Gastrocnemius medialis (tissue), 4 donors: ENCODE results near the gene KATNAL1. TPM values are rescaled to one million over a fixed set of nuclear protein-coding genes. Genes with fewer than 3 reads are reported as not detected.

Experiments
- ATAC-seq, 2 donors: fragments of 150-250 bp; one replicate each; pipeline ENCODE4 v1.9.1; 2016
- DNase-seq, 2 donors: peaks; one replicate each; pipeline ENCODE4 v3.0.0-alpha.2; 2019
- H3K27ac ChIP-seq, 4 donors: fragments of 200-600 bp; sonication (generic); 1 replicate in 1 of 4; 2 replicates in 3 of 4; pipeline ENCODE4 v1.5.1; 2016 to 2018; ENCODE audit warnings: mild to moderate bottlenecking in 2 of 4, moderate library complexity in 1 of 4
- H3K27me3 ChIP-seq, 3 donors: fragments of 200-600 bp; sonication (generic) in 2 of 3; 1 replicate in 1 of 3; 2 replicates in 2 of 3; pipeline versions ENCODE4 v1.5.1 to v1.6.0; 2016 to 2019; ENCODE audit warnings: mild to moderate bottlenecking in 1 of 3, moderate library complexity in 1 of 3
- H3K36me3 ChIP-seq, 2 donors: fragments of 200-600 bp; sonication (generic) in 1 of 2; one replicate each; pipeline ENCODE4 v1.5.1; 2017 to 2018
- H3K4me1 ChIP-seq, 2 donors: fragments of 200-600 bp; sonication (generic) in 1 of 2; one replicate each; pipeline ENCODE4 v1.5.1; 2016 to 2017; ENCODE audit warnings: mild to moderate bottlenecking in 2 of 2
- H3K4me3 ChIP-seq, 4 donors: fragments of 200-600 bp; sonication (generic) in 3 of 4; 1 replicate in 1 of 4; 2 replicates in 3 of 4; pipeline ENCODE4 v1.5.1; 2016 to 2019; ENCODE audit warnings: mild to moderate bottlenecking in 2 of 4
- H3K9me3 ChIP-seq, 3 donors: fragments of 200-600 bp; sonication (generic) in 2 of 3; 1 replicate in 1 of 3; 2 replicates in 2 of 3; pipeline ENCODE4 v1.5.1; 2016 to 2019
- POLR2A ChIP-seq, 2 donors: fragments of 450-650 bp; IDR thresholded peaks; one replicate each; pipeline ENCODE4 v1.6.1; 2017; ENCODE audit warnings: antibody characterized with exemption in 2 of 2, mild to moderate bottlenecking in 2 of 2, moderate library complexity in 2 of 2
- in situ Hi-C, 4 donors: fragments of 200-750 bp; cut with MboI; loops; one replicate each; pipeline versions ENCODE4 v1.15.0 to v1.8.0; 2017; ENCODE audit warnings: low sequenced_read_pairs in 4 of 4
- intact Hi-C: fragments of 100-400 bp; cut with DNase I; formaldehyde crosslinking; loops from one replicate; pipeline ENCODE4 v1.15.1; 2023; ENCODE audit warnings: low total_unique reads
- total RNA-seq, 4 donors: library from RNA; depleted of rRNA; stranded (reverse); fragments of >200 nt; gene quantifications; one replicate each; pipeline versions ENCODE4 v1.1.0 to v1.2.3, GENCODE V29; 2016
- TF ChIP-seq, protein P1 (sequence below), 5 experiments: fragments of 450-650 bp in 3 of 5; fragments of 200-600 bp in 2 of 5; sonication (generic) in 2 of 5; IDR thresholded peaks in 4 of 5; conservative IDR thresholded peaks in 1 of 5; 1 replicate in 4 of 5; 2 replicates in 1 of 5; pipeline ENCODE4 v1.5.1; 2016 to 2019; ENCODE audit warnings: antibody characterized with exemption in 5 of 5, mild to moderate bottlenecking in 3 of 5, moderate library complexity in 3 of 5

Gene KATNAL1
- total RNA-seq, 4 donors from 2014 or later = 10.2 to 18.9 (median 12.1) TPM

DNA sequence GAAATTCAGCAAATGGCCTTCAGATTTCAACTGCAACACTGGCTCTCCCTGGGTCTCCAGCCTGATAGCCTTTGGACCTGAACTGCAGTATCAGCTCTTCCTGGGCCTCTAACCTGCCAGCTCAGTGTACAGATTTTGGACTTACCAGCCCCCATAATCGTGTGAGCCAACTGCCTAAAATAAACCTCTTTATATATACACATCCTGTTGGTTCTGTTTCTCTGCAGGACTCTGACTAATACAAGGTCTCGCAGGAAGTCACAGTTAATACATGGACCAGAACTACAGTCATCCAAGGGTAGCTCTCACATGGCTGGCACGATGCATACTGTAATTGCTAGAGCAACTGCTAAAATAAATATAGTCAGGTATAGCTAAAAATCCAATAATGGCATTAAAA, 85.1 kb downstream of the KATNAL1 start:
- DNase-seq = no peak
- no peaks in the 10 kb centered on the region for H3K4me1 ChIP-seq
- in situ Hi-C loops (no loop called here), intact Hi-C loops (no loop called here)
- H3K36me3 ChIP-seq = peaks cover 2 to 29% of the 10 kb centered on the region in 2 donors
- H3K9me3 ChIP-seq = no peaks in the 10 kb centered on the region
- H3K27me3 ChIP-seq = no peaks in the 10 kb centered on the region
- no peak overlapping the region for H3K4me3 ChIP-seq
- TF ChIP-seq POLR2A (IDR thresholded peaks at IDR 0.05) = no peak
- TF ChIP-seq, protein P1, sequence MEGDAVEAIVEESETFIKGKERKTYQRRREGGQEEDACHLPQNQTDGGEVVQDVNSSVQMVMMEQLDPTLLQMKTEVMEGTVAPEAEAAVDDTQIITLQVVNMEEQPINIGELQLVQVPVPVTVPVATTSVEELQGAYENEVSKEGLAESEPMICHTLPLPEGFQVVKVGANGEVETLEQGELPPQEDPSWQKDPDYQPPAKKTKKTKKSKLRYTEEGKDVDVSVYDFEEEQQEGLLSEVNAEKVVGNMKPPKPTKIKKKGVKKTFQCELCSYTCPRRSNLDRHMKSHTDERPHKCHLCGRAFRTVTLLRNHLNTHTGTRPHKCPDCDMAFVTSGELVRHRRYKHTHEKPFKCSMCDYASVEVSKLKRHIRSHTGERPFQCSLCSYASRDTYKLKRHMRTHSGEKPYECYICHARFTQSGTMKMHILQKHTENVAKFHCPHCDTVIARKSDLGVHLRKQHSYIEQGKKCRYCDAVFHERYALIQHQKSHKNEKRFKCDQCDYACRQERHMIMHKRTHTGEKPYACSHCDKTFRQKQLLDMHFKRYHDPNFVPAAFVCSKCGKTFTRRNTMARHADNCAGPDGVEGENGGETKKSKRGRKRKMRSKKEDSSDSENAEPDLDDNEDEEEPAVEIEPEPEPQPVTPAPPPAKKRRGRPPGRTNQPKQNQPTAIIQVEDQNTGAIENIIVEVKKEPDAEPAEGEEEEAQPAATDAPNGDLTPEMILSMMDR (IDR thresholded peaks at IDR 0.05 in 4 of 5, conservative IDR thresholded peaks at IDR 0.05 in 1 of 5) = no peak
- H3K27ac ChIP-seq = no peak overlapping the region
- ATAC-seq = no peak

DNA sequence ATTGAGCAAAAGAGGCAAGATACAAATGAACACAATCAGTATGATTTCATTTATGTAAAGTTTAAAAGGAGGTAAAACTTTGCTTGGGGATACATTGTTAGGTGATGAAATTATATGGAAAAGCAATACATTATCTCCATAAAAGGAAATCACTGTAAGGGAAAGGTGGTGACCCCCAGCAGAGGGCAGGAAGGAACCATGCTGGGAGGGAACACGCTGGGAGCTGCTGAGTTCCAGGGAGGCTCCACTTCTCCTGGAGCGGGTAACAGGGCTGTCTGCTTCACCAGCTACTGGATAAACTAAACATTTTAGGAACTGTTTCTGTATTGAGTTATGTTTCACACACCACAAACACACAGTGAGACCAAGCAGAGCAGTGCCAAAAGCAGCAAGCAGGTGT, 91.2 kb downstream of the KATNAL1 start:
- in situ Hi-C loops (no loop called here), intact Hi-C loops (no loop called here)
- Histone ChIP-seq H3K9me3 (no peaks in the 10 kb centered on the region), H3K27ac (no peak overlapping the region), H3K4me1 (no peaks in the 10 kb centered on the region), H3K27me3 (no peaks in the 10 kb centered on the region), H3K4me3 (no peak overlapping the region), H3K36me3 (no peaks in the 10 kb centered on the region)
- DNase-seq (no peak), ATAC-seq (no peak)
- TF ChIP-seq POLR2A (IDR thresholded peaks at IDR 0.05) = no peak
- TF ChIP-seq, protein P1 (IDR thresholded peaks at IDR 0.05 in 4 of 5, conservative IDR thresholded peaks at IDR 0.05 in 1 of 5) = no peak

DNA sequence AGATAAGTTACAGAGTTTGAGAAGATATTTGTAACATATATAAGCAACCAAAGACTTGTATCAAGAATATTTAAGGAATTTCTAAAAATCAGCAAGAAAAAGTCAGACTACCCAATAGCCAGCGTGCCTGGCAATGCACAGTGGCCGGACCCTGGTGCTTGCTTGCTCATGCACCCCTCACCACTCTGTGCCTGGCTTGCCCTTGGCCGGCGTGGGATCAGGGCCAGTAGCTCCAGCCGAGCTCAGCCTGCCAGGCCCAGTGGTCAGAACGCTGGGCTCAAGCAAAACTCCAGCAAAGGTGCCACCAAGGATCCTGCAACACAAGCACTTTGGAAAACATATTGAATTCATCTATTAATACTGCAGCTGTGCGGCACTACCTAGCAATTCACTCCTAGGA, 95.1 kb downstream of the KATNAL1 start:
- Histone ChIP-seq H3K4me3 (no peak overlapping the region), H3K27ac (no peak overlapping the region), H3K27me3 (no peaks in the 10 kb centered on the region), H3K36me3 (peaks cover 0 to 8% of the 10 kb centered on the region in 2 donors), H3K4me1 (no peaks in the 10 kb centered on the region), H3K9me3 (no peaks in the 10 kb centered on the region)
- DNase-seq (no peak), ATAC-seq (no peak)
- TF ChIP-seq POLR2A (IDR thresholded peaks at IDR 0.05) = no peak
- TF ChIP-seq, protein P1 (IDR thresholded peaks at IDR 0.05 in 4 of 5, conservative IDR thresholded peaks at IDR 0.05 in 1 of 5) = no peak
- in situ Hi-C loops (no loop called here), intact Hi-C loops (no loop called here)

DNA sequence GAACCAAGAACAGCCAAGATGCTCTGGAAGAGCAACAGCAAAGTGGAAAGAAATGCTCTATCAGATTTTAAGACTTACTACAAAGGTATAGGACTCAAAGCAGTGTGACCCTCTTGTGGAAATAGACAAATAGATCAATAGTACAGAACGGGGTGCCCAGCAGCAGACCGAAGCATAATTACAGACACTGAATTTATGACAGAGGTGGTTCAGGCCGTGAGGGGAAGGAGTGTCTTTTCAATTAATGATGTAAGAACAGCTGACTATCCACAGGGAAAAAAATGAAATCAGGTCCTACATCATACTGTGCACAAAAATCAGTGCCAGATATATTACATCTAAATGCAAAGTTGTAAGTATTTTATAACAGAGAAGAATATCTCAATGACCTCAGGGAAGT, 95.6 kb downstream of the KATNAL1 start:
- Histone ChIP-seq H3K9me3 (no peaks in the 10 kb centered on the region), H3K4me1 (no peaks in the 10 kb centered on the region), H3K36me3 (peaks cover 0 to 8% of the 10 kb centered on the region in 2 donors), H3K27me3 (no peaks in the 10 kb centered on the region), H3K4me3 (no peak overlapping the region), H3K27ac (no peak overlapping the region)
- intact Hi-C loops = no loop called here
- ATAC-seq (no peak), DNase-seq (no peak)
- no peak for TF ChIP-seq POLR2A (IDR thresholded peaks at IDR 0.05)
- TF ChIP-seq, protein P1 (IDR thresholded peaks at IDR 0.05 in 4 of 5, conservative IDR thresholded peaks at IDR 0.05 in 1 of 5) = no peak
- in situ Hi-C loops = no loop called here

DNA sequence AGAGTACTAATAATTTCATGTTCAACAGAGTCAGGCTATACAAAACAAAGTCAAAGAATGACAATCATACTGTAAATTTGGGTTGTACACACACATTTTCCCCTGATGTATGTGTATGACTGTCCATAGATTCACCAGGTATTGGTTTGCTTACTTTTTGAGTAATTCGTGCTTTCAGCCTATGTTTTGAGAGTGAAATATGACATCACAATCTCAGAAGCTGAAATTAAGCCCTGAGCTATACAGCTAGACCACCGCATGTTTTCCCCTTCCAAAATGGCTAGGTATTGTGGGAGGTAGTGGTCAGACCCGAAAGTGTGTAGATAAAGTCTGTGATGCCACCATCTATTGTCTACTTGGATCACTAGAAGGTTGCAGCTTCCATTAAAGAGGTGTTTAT, 102.8 kb downstream of the KATNAL1 start:
- in situ Hi-C loops (no loop called here), intact Hi-C loops (no loop called here)
- H3K27me3 ChIP-seq = no peaks in the 10 kb centered on the region
- no peaks in the 10 kb centered on the region for H3K9me3 ChIP-seq
- ATAC-seq (no peak), DNase-seq (no peak)
- no peaks in the 10 kb centered on the region for H3K4me1 ChIP-seq
- no peak overlapping the region for H3K4me3 ChIP-seq
- TF ChIP-seq, protein P1 (IDR thresholded peaks at IDR 0.05 in 4 of 5, conservative IDR thresholded peaks at IDR 0.05 in 1 of 5) = no peak
- no peak for TF ChIP-seq POLR2A (IDR thresholded peaks at IDR 0.05)
- H3K27ac ChIP-seq = no peak overlapping the region
- H3K36me3 ChIP-seq = peaks cover 0 to 8% of the 10 kb centered on the region in 2 donors
